AG08396 (cell line): ENCODE results near the gene IFITM1.

ENCODE experiments used
- DNase-seq: peaks from one replicate; pipeline ENCODE4 v3.0.0; 2012; ENCODE audit warnings: low spot score, mixed read lengths

IFITM1 gene

DNA sequence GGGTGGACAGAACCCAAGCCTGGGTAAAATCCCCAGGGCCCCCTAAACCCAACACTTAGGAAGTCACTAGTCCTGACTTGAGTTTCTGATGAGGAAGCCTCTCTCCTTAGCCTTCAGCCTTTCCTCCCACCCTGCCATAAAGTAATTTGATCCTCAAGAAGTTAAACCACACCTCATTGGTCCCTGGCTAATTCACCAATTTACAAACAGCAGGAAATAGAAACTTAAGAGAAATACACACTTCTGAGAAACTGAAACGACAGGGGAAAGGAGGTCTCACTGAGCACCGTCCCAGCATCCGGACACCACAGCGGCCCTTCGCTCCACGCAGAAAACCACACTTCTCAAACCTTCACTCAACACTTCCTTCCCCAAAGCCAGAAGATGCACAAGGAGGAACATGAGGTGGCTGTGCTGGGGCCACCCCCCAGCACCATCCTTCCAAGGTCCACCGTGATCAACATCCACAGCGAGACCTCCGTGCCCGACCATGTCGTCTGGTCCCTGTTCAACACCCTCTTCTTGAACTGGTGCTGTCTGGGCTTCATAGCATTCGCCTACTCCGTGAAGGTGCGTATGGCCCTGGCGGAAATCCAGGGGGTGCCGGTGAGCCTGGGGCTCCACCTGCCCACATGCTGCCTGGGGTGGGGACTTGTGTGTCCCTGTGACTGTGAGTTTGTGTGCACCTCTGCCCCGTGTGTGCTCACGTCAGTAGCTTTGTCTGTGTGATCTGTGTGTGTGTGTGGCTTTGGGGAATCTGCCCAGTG, at the start of gene IFITM1:
Gene IFITM1 (plus strand): TSS at position 254 of the 767 bp plus-strand sequence. CDS start 131 bp downstream, at position 385.
- DNase-seq, result peak; percentile 73

DNA sequence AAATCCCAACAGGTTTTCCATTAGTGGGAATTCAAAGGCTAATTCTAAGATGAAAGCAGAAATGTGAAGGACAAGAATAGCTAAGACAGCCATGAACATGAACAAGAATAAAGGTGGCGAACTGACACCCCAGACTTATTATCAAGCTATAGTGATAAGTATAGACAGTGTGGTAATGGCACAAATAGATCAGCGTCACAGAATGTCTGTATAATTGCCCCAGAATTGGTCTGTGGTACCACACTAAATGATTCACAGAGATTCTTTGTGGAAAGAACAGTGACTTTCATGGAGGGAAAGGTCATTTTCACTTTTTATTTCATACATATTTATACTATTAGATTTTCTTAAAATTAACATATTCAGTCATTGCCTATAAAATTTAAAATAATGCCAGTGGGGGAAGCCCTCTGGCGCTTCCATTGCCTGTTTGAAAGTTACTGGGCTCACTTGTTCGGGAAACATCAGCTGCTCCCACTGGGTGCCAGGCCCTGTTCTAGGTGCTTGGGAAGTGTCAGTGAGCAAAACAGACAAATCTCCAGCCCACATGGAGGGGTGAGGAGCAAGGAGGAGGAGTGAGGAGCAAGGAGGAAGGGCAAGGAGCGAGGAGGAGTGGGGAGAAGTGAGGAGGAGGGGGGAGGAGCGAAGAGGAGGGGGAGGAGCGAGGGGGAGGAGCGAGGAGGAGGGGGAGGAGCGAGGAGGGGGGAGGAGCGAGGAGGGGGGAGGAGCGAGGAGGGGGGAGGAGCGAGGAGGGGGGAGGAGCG, 47.0 kb upstream of the IFITM1 start:
- no peak for DNase-seq

DNA sequence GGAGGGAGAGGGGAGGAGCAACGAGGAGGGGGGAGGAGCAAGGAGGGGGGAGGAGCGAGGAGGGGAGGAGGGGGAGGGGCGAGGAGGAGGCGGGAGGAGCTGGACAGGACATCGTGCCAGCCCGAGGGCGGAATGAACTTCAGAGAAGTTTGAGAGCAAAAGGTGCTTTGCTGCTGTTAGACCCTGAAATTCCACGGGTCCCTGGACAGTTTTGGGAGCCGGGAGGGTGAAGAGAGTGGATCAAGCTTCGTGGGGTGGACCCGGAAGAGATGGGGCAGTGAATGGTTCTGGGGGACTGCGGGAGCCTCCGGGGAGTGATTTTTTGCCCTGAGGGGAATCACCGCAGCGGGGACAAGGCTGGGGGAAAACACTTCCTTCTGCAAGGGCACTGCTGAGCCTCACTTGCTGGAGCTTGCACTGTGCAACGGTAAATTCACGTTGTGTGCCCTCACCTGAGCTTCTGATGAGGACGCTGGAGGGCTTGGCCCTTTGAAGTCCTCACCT, 46.3 kb upstream of the IFITM1 start:
- no peak for DNase-seq

- peak; percentile 85 for DNase-seq
Observed at GRCh38 chr11:268716-269145, 45.1 kb upstream of the IFITM1 start.

GRCh38 chr11:269146-269890, 44.5 kb upstream of the IFITM1 start:
- DNase-seq, result no peak

GRCh38 chr11:270451-271318, 43.2 kb upstream of the IFITM1 start:
- DNase-seq, result no peak

DNA sequence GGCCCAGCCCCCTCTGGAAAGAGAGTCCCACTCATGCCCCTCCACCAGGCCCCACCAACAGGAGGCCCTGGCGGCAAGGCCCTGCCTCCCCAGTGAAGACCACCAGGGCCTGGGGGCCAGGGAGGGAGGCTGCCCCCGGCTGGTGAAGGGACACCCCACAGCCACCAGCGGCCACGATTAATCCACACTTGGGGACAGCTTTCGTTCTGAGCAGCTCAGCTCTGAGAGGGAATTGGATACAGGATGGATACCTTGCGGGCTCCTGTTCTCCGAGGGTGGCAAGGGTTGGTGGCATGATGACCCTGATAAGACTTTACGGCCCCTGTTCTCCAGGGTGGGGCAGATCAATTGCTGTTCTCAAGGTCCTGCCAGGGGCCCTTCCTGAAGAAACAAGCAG, 42.5 kb upstream of the IFITM1 start:
- no peak for DNase-seq

DNA sequence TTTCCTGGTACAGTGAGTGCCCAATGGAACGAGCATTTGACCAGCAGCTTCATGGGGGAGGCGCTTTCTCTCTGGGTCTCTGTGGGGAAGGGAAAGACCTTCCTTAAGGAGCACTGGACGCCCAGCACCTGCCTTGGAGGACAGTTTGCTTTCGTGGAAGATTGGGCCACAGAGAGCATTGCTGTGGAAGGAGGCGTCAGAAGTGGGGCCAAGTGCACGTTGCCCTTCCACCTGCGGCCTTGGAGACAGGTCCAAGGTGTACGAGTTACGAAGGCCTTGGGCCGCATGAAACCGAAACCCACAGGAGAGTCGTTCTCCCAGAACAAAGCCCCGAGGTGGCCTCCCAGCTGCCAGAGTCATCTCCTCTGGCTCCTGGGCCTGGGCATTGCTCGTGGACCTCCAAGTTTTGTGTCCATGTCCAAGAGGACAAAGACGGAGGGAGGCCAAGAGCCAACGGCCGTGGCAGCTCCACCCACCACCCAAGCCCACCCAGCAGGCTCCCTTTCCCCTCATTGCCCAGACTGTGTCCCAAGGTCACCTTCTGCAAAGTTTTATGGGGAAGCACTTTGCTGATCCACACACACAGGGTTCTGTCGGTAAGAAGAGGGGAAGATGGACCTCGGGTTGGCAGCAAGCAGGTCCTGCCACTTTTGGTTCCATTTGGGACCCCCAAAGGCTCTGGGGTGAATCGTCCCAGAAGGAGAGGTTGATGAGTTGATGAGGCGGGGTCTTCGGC, 41.5 kb upstream of the IFITM1 start:
- DNase-seq, result no peak

- no peak for DNase-seq
Observed at GRCh38 chr11:272931-273198, 41.0 kb upstream of the IFITM1 start.

- no peak for DNase-seq
Observed at GRCh38 chr11:276219-276618, 37.6 kb upstream of the IFITM1 start.

DNA sequence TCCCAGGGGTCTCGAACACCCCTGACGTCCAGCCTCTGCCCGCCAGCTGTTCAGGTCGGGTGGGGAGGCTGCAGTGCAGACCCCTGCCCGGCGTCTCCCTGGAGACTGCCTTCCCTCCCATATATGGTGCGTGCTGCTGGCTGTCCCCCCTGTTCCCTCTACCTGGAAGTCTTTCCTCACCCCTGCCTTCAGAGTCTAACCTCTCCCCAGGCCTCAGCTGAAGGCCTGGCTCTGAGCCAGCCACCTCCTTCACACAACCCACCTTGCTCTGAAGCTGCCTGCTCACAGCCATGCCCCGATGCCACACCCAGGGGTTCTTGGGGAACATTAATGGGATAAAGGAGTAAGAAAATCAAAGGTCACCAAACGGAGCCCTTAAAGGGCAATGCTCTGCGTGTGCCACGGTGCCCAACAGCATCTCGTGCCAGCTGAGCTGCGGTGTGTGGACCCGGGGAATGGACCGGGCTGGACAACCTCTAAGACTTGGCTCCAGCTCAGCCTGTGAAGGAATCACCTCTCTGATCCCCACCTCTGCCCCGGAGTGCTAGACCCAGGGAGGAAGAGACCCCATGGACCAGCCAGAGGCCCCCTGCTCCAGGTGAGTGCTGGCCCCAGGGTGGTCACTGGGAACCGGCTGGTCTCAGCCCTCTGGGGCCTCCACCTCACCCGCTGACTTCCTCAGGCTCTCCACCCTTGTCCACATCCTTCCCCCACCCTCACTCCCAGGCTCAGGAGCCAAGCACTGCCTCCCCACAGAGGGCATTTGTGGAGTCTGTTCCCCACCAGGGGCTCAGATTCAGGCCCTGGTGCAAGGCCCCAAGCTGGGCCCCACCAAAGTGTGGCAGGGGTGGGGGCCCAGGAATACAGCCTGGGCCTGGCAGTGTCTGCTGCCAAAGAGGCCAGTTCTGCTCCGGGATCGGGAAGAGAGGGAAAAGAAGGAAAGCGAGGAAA, 35.6 kb upstream of the IFITM1 start, which contains the start of gene NLRP6:
Gene NLRP6 (plus strand): TSS at position 407 of the 951 bp plus-strand sequence. CDS start 163 bp downstream, at position 570.
- DNase-seq, result no peak

DNA sequence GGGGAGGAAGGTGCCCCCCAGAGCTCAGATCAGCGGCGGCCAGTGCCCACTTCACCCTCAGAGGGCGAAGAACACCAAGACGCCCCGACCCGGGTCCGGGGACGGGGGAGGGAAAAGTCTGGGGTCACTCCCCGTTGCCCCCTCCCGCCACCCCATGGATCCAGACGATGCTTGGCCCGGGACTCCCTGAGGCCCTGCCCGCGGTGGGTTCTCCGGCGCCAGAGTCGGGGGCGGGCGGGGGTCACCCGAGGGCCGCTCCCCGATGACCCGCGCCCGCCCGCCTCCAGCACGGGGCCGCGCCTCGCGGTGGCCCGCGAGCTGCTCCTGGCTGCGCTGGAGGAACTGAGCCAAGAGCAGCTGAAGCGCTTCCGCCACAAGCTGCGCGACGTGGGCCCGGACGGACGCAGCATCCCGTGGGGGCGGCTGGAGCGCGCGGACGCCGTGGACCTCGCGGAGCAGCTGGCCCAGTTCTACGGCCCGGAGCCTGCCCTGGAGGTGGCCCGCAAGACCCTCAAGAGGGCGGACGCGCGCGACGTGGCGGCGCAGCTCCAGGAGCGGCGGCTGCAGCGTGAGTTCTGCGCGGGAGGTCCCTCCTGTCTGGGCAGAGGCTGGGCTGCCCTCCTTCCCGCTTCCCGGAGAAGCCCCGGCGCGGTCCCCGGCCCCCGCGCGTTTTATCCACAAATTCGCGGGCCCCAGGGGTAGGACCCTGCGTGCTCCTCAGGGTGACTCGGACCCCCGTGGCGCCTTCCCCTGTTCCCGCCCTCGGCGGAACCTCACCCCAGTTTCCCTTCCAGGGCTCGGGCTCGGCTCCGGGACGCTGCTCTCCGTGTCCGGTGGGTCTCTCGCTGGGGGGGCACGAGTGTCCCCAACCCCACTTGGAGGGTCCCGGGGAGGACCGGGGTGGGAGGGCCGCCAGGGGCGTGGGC, 34.5 kb upstream of the IFITM1 start:
- no peak for DNase-seq

GRCh38 chr11:279966-280705, 33.7 kb upstream of the IFITM1 start:
- DNase-seq, result peak; percentile 61

GRCh38 chr11:280706-281485, 32.9 kb upstream of the IFITM1 start:
- DNase-seq, result no peak

DNA sequence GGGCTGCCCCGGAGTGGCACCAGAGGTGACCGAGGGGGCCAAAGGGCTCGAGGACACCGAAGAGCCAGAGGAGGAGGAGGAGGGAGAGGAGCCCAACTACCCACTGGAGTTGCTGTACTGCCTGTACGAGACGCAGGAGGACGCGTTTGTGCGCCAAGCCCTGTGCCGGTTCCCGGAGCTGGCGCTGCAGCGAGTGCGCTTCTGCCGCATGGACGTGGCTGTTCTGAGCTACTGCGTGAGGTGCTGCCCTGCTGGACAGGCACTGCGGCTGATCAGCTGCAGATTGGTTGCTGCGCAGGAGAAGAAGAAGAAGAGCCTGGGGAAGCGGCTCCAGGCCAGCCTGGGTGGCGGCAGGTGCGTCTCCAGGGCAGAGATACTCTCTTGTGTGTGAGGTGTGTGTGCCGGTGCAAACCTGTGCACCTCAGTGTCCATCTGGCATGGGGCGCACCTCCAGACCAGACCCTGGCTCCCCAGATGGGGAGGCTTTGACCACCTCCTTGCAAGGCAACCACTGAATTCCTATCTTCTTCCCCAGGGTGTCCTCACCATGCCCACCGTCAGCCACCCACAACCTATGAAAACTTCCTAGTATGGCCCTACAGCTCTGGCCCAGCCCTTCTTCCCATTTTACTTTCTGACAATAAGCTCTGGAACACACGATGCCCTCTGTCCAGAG, 32.2 kb upstream of the IFITM1 start:
- DNase-seq, result no peak

GRCh38 chr11:282171-282570, 31.7 kb upstream of the IFITM1 start:
- no peak for DNase-seq
